ENCODE data around the gene GPR137. TPM values are rescaled to one million over a fixed set of nuclear protein-coding genes. Genes with fewer than 3 reads are reported as not detected.

Gene GPR137
- total RNA-seq, 1 donor from 2014 or later: 19.9 TPM

- DNase-seq (ENCODE audit: low spot score): no peak
These were observed 22.4 kb upstream of the GPR137 start for GRCh38 chr11:64263021-64263946.

- no peak for DNase-seq (ENCODE audit: low spot score)
These were observed 21.7 kb upstream of the GPR137 start for GRCh38 chr11:64263947-64264317.

GRCh38 chr11:64264371-64264852 is 21.2 kb upstream of the GPR137 start:
- no peak for DNase-seq (ENCODE audit: low spot score)

- no peak for DNase-seq (ENCODE audit: low spot score)
These were observed 20.2 kb upstream of the GPR137 start for GRCh38 chr11:64265176-64266160.

- DNase-seq (ENCODE audit: low spot score): no peak
These were observed 19.3 kb upstream of the GPR137 start for GRCh38 chr11:64266339-64266738.

GRCh38 chr11:64267207-64267945 is 18.3 kb upstream of the GPR137 start:
- DNase-seq (ENCODE audit: low spot score): no peak

- no peak for DNase-seq (ENCODE audit: low spot score)
These were observed 17.4 kb upstream of the GPR137 start for GRCh38 chr11:64268025-64268892.

- no peak for DNase-seq (ENCODE audit: low spot score)
These were observed 16.6 kb upstream of the GPR137 start for GRCh38 chr11:64268893-64269539.

GRCh38 chr11:64269540-64270220 is 16.0 kb upstream of the GPR137 start:
- peak; percentile 99 for DNase-seq (ENCODE audit: low spot score)

GRCh38 chr11:64275031-64275800 is 10.4 kb upstream of the GPR137 start:
- DNase-seq (ENCODE audit: low spot score): no peak

- no peak for DNase-seq (ENCODE audit: low spot score)
These were observed 9.8 kb upstream of the GPR137 start for GRCh38 chr11:64275841-64276240.

- no peak for DNase-seq (ENCODE audit: low spot score)
These were observed 8.8 kb upstream of the GPR137 start for GRCh38 chr11:64276653-64277431.

GRCh38 chr11:64278576-64279190 is 7.0 kb upstream of the GPR137 start:
- DNase-seq (ENCODE audit: low spot score): no peak

- DNase-seq (ENCODE audit: low spot score): no peak
These were observed 3.5 kb upstream of the GPR137 start for GRCh38 chr11:64281957-64282770.

- DNase-seq (ENCODE audit: low spot score): no peak
These were observed 2.6 kb upstream of the GPR137 start for GRCh38 chr11:64283092-64283491.
